HepG2 (cell line): ENCODE data around the gene EEPD1. TPM values are rescaled to one million over a fixed set of nuclear protein-coding genes. Genes with fewer than 3 reads are reported as not detected.

Experiments used
- FOXO4 ChIP-seq: sonication (generic); formaldehyde crosslinking; conservative IDR thresholded peaks from 2 replicates; pipeline ENCODE4 v1.8.1; 2023; ENCODE audit warnings: missing genetic modification reagents
- JDP2 ChIP-seq: sonication (generic); formaldehyde crosslinking; IDR thresholded peaks from 2 replicates; pipeline ENCODE4 v1.8.1; 2022; ENCODE audit warnings: missing genetic modification reagents, borderline replicate concordance
- MNT ChIP-seq: fragments of 450-650 bp; IDR thresholded peaks from 2 replicates; pipeline ENCODE4 v1.6.1; 2016
- NFAT5 ChIP-seq: sonication (generic); formaldehyde crosslinking; IDR thresholded peaks from 2 replicates; pipeline ENCODE4 v1.4.0; 2020; ENCODE audit warnings: missing genetic modification reagents
- SMARCC2 ChIP-seq: fragments of 450-650 bp; IDR thresholded peaks from 2 replicates; pipeline ENCODE4 v1.6.1; 2017; ENCODE audit warnings: antibody characterized with exemption, mild to moderate bottlenecking
- ZBTB1 ChIP-seq: sonication (generic); formaldehyde crosslinking; IDR thresholded peaks from 2 replicates; pipeline ENCODE4 v1.4.0; 2020; ENCODE audit warnings: missing genetic modification reagents, borderline replicate concordance
- ZIK1 ChIP-seq: sonication (generic); formaldehyde crosslinking; IDR thresholded peaks from 2 replicates; pipeline ENCODE4 v1.5.0; 2020; ENCODE audit warnings: mild to moderate bottlenecking, low read depth, missing genetic modification reagents, borderline replicate concordance
- ZNF687 ChIP-seq: sonication (generic); formaldehyde crosslinking; IDR thresholded peaks from 2 replicates; pipeline ENCODE4 v1.5.1; 2020; ENCODE audit warnings: mild to moderate bottlenecking, missing genetic modification reagents, moderate library complexity
- ZNF782 ChIP-seq: sonication (generic); formaldehyde crosslinking; IDR thresholded peaks from 2 replicates; pipeline ENCODE4 v1.4.0; 2020; ENCODE audit warnings: missing genetic modification reagents, mild to moderate bottlenecking, borderline replicate concordance
- polyA plus RNA-seq, 8 experiments: library from polyadenylated mRNA; depleted of rRNA in 3 of 8; stranded (reverse) in 7 of 8; unstranded in 1 of 8; fragments of >200 nt; fragmentation: Illumina TruSeq in 4 of 8; extraction: Trizol in 4 of 8; gene quantifications; 2 replicates each; pipeline versions ENCODE4 v1.2.1 to v1.2.3, GENCODE V29; 2011 to 2016; ENCODE audit warnings: low read depth in 4 of 8, missing spikeins in 1 of 8, mixed read lengths in 1 of 8; ENCODE audit not compliant: insufficient read depth in 1 of 8
- total RNA-seq, 5 experiments: library from RNA; depleted of rRNA; stranded (reverse); fragments of >200 nt; fragmentation: Illumina TruSeq; extraction: Trizol; gene quantifications; 2 replicates each; pipeline ENCODE4 v1.2.3, GENCODE V29; 2016; ENCODE audit warnings: low read depth in 1 of 5

EEPD1 gene
- total and polyA plus RNA-seq, 2 of the 13 experiments (the other 11 are each of a cell fraction or from before 2014, with no cell fraction given): 10.1 to 16.4 TPM

- TF ChIP-seq NFAT5 (CRISPR knock-in tag) (no peak), ZBTB1 (CRISPR knock-in tag) (no peak), ZNF782 (CRISPR knock-in tag) (no peak), SMARCC2 (no peak), ZNF687 (CRISPR knock-in tag) (no peak), FOXO4 (no peak), JDP2 (CRISPR knock-in tag) (no peak), MNT (no peak), ZIK1 (CRISPR knock-in tag) (no peak)
Observed at GRCh38 chr7:36153571-36154097, 580 bp downstream of the EEPD1 start (continued).
